22Rv1 (cell line): Measurements from ENCODE around the gene MED12L.

Source experiments
- CTCF ChIP-seq: fragments of 450-650 bp; IDR thresholded peaks from 2 replicates; pipeline ENCODE4 v1.5.1; 2017; ENCODE audit warnings: mild to moderate bottlenecking
- ZFX ChIP-seq: fragments of 450-650 bp; IDR thresholded peaks from 2 replicates; pipeline ENCODE4 v1.6.1; 2017; ENCODE audit warnings: antibody characterized with exemption, borderline replicate concordance

- no peak for TF ChIP-seq CTCF
- no peak for TF ChIP-seq ZFX
Measured at GRCh38 chr3:151130428-151130827, 45.0 kb downstream of the MED12L start.
